Retinal pigment epithelial cell (primary cell): ENCODE measurements around the gene ZNF578.
"Not testable (repeated sequence)": the region's sequence is repeated elsewhere in the genome, so short reads cannot be mapped to it uniquely, and the experiment has no call there.

ENCODE experiments used
- DNase-seq: peaks from one replicate; pipeline ENCODE4 v3.0.0-alpha.2; 2010; ENCODE audit warnings: low read depth
- H3K4me3 ChIP-seq: 2 replicates; pipeline ENCODE4 v1.5.1; 2011; ENCODE audit warnings: mild to moderate bottlenecking, low read length, control low read depth, moderate library complexity
- TF ChIP-seq, protein P1 (sequence below): conservative IDR thresholded peaks from 2 replicates; pipeline ENCODE4 v1.5.1; 2011; ENCODE audit warnings: low read depth, low read length, control low read depth, inconsistent platforms

ZNF578 gene

DNA sequence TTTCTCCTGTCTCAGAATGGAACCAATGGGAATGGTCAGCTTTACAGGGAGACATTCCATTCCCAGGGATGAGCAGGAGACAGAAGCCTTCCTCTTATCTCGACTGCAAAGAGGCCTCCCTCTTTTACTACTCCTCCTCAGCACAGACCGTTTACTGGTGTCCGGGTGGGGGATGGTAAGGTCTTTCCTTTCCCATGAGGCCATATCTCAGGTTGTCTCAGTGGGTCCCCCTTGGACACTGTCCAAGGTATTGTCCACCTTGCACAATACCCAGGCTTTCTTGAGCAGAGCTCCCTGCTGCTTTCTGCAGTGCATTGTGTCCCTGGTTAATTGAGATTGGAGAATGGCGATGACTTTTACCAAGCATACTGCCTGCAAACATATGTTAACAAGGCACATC, 66.7 kb downstream of the ZNF578 start:
- no peak for DNase-seq
- H3K4me3 ChIP-seq: no peak overlapping the region
- TF ChIP-seq, protein P1, sequence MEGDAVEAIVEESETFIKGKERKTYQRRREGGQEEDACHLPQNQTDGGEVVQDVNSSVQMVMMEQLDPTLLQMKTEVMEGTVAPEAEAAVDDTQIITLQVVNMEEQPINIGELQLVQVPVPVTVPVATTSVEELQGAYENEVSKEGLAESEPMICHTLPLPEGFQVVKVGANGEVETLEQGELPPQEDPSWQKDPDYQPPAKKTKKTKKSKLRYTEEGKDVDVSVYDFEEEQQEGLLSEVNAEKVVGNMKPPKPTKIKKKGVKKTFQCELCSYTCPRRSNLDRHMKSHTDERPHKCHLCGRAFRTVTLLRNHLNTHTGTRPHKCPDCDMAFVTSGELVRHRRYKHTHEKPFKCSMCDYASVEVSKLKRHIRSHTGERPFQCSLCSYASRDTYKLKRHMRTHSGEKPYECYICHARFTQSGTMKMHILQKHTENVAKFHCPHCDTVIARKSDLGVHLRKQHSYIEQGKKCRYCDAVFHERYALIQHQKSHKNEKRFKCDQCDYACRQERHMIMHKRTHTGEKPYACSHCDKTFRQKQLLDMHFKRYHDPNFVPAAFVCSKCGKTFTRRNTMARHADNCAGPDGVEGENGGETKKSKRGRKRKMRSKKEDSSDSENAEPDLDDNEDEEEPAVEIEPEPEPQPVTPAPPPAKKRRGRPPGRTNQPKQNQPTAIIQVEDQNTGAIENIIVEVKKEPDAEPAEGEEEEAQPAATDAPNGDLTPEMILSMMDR: no peak

DNA sequence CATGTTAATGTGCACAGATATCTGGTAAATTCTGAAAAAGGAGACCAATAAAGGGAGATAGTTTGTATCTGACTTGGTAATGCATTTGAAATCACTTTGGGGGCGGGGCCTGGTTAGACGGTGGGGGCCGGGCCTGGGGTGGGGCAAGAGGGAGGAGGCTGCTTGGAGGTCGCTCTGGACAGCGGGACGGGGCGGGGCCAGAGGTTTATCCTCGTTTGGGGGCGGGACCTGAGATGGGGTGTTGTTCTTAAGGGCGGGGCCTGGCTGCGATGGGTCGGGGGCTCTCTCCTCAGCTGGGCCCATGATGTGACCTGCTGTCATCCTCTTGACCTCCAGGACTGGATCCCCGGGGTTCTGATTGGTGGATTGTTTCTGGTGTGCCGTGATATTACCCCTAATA, 69.2 kb downstream of the ZNF578 start:
- TF ChIP-seq, protein P1: no peak
- DNase-seq: no peak

GRCh38 chr19:52524086-52524485, 70.7 kb downstream of the ZNF578 start:
- DNase-seq: no peak
- H3K4me3 ChIP-seq: no peak overlapping the region
- TF ChIP-seq, protein P1: no peak

More for the DNA sequence above, 69.2 kb downstream of the ZNF578 start:
- no peak overlapping the region for H3K4me3 ChIP-seq

DNA sequence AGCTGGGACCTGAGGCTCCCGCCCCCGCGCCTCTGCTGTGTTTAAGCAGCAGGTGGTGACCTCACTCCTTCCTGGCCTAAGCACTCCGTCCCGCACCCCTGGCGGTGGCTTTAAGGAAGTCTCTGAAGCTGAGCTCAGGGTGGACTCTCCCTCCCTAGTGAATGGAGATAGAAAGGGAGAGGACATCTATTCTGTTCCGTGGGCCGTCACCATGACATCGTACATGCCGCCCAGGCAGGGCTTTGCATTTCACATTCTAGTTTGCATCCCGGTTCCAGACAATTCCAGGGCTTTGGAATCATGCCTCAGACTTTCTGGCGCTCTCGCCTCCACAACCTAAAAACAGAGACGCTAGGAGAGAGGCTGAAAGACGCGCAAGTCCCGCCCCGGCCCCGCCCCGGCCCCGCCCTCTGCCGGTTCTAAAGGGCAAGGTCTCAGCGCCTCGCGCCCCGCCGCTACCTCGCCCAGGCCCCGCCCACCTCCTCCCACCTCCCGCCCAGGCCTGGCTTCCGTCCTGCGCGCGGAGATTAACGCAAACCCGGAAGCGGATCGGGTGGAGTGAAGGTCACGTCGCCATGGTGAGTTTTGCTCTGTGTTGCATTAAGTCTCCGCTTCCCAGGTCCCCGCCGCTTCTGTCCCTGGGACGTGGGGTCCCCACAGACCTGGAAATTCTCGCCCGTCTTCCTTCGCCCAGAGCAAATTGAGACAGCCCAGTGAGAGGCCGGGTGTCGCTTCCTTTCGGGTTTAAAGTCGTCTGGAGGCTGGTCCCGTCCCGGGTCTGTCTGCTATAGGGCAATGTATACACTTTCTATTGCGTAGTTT, 74.0 kb downstream of the ZNF578 start, which contains the start of gene ZNF808:
ZNF808 (plus strand) TSS at position 535 of the 822 bp plus-strand sequence. CDS start 15,617 bp downstream, outside the sequence.
- TF ChIP-seq, protein P1: peak; percentile 72
- DNase-seq: peak; percentile 71
- peak within 1 kb of the TSS; percentile 92 for H3K4me3 ChIP-seq

DNA sequence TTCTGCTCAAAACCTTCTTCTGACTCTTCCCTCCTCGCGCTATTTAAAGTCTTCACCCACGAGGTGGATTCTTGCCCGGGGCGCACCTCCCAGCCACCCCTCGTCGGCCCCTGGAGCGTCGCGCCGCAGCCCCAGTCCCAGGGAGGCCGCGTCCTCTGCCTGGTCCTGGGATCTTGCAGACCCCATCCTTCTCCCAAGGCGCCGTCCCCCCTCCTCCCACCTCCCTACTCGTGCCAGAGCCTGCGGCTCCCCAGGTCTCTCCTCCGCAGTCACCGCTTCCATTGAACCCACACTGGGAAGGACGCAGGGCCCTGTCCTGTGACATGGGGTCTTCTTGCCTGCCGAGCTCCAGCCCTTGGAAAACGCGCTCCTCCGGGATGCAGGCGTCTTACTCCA, 74.6 kb downstream of the ZNF578 start:
- peak overlapping the region; percentile 92 for H3K4me3 ChIP-seq
- DNase-seq: no peak
- TF ChIP-seq, protein P1: no peak

DNA sequence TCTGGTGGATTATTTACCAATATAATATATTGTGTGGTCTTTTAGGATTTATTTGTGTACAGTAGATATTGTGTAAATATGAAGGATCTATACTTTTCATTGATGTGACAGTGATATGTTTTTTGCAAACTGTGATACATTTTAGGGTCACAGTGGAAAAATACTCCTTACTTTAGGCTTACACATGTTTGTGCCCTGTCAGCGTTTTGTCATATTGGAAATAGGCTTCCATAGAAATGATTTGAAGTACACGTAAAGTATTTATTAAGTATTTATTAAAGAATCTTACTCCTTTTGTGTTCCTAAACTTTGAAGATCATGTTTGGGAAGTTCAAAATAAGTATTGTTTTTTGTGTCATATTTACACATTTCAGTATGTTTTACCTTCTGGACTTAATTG, 79.1 kb downstream of the ZNF578 start:
- no peak overlapping the region for H3K4me3 ChIP-seq
- no peak for DNase-seq
- TF ChIP-seq, protein P1: no peak

DNA sequence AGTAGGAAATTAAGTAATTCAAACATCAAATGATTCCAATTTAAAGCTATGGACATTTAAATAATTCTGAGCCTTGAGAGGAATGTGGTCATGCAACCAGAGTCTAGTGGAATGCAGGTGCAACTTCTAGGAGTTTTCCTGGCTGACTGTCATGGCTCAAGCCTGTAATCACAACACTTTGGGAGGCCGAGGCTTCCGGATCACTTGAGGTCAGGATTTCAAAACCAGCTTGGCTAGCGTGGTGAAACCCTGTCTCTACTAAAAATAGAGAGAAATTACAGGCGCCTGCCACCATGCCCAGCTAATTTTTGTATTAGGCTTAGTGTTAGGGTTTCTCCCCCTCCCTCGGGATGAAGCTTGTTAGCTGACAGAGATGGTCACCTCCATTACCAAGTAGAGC, 80.5 kb downstream of the ZNF578 start:
- TF ChIP-seq, protein P1: no peak
- H3K4me3 ChIP-seq: no peak overlapping the region
- no peak for DNase-seq

- peak overlapping the region; percentile 73 for H3K4me3 ChIP-seq
- not testable (repeated sequence) for DNase-seq
These were observed 82.0 kb downstream of the ZNF578 start for GRCh38 chr19:52535385-52535770.
